Measurements from ENCODE around the gene MAMDC4. TPM values are rescaled to one million over a fixed set of nuclear protein-coding genes. Genes with fewer than 3 reads are reported as not detected.
A peak's percentile ranks its signal among the peaks of the same experiment; 100 is the strongest.

The MAMDC4 gene
- total and polyA plus RNA-seq, 2 of the 13 experiments (the other 11 are each of a cell fraction or from before 2014, with no cell fraction given) = 6.0 to 6.8 TPM

DNA sequence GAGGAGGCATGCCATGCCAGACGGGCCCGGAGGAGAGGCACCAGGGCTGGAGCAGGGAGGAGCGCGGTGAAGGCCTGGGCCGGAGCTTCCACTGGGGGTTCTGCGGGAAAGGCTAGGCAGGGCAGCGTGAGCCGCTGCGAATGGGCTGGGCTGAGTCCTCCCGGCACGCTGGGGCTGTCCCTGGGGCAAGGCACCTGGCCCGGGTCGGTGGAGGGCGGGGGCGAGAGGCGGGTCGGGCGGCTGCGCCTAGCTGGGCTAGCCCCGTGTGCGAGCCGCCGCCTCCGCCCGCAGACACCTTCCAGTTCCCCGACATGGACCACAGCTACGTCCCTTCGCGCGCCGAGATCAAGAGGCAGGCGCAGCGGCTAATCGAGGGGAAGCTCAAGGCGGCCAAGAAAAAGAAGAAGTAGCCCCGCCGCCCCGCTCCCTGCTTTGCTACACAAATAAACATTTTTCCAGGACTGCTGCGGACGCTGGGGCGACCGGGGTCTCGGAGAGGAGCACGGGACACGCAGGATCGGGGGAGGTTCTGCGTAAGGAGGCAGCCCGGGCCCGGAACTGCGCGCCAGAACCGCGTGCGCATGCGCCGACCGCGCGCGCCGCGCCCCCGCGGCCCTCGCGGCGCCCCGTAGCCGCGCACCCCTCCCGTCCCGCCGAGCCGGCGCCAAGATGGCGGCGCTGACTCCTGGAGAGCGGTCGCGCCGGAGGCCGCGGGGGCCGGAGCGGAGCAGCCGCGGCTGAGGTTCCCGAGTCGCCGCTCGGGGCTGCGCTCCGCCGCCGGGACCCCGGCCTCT is 44.7 kb upstream of the MAMDC4 start, which contains the start of gene RABL6 (continued):
- TF ChIP-seq, protein P1, sequence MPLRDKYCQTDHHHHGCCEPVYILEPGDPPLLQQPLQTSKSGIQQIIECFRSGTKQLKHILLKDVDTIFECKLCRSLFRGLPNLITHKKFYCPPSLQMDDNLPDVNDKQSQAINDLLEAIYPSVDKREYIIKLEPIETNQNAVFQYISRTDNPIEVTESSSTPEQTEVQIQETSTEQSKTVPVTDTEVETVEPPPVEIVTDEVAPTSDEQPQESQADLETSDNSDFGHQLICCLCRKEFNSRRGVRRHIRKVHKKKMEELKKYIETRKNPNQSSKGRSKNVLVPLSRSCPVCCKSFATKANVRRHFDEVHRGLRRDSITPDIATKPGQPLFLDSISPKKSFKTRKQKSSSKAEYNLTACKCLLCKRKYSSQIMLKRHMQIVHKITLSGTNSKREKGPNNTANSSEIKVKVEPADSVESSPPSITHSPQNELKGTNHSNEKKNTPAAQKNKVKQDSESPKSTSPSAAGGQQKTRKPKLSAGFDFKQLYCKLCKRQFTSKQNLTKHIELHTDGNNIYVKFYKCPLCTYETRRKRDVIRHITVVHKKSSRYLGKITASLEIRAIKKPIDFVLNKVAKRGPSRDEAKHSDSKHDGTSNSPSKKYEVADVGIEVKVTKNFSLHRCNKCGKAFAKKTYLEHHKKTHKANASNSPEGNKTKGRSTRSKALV (CRISPR knock-in tag; IDR thresholded peaks at IDR 0.05) = peak; percentile 54; the same call in 1 of the 2 replicates
- no peak for TF ChIP-seq IRX3 (CRISPR knock-in tag; IDR thresholded peaks at IDR 0.05; ENCODE audit: borderline replicate concordance, low read depth)
- 0 out of 2 replicates have a peak, but pooled peaks have one; percentile 28 for TF ChIP-seq HDAC2 (CRISPR knock-in tag; IDR thresholded peaks at IDR 0.05)
- TF ChIP-seq, protein P2, sequence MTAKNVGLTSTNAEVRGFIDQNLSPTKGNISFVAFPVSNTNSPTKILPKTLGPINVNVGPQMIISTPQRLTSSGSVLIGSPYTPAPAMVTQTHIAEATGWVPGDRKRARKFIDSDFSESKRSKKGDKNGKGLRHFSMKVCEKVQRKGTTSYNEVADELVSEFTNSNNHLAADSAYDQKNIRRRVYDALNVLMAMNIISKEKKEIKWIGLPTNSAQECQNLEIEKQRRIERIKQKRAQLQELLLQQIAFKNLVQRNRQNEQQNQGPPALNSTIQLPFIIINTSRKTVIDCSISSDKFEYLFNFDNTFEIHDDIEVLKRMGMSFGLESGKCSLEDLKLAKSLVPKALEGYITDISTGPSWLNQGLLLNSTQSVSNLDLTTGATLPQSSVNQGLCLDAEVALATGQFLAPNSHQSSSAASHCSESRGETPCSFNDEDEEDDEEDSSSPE (CRISPR knock-in tag; IDR thresholded peaks at IDR 0.05) = 0 out of 2 replicates have a peak, but pooled peaks have one; percentile 32
- no peak for TF ChIP-seq ATF7-NPFF (CRISPR knock-in tag; IDR thresholded peaks at IDR 0.05; ENCODE audit: low read depth)
- no peak for TF ChIP-seq ZKSCAN8 (CRISPR knock-in tag; IDR thresholded peaks at IDR 0.05; ENCODE audit: borderline replicate concordance)
- no peak; the same call in 1 of the 2 replicates for TF ChIP-seq YEATS4 (CRISPR knock-in tag; IDR thresholded peaks at IDR 0.05; ENCODE audit: borderline replicate concordance)
- TF ChIP-seq, protein P3, sequence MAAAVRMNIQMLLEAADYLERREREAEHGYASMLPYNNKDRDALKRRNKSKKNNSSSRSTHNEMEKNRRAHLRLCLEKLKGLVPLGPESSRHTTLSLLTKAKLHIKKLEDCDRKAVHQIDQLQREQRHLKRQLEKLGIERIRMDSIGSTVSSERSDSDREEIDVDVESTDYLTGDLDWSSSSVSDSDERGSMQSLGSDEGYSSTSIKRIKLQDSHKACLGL (CRISPR knock-in tag; IDR thresholded peaks at IDR 0.05) = peak; percentile 27; the same call in 1 of the 2 replicates
- peak; percentile 31; the same call in 1 of the 2 replicates for TF ChIP-seq MAZ (IDR thresholded peaks at IDR 0.05; ENCODE audit: borderline replicate concordance, low read depth, low read length)
- peak; percentile 88 for TF ChIP-seq MAZ (CRISPR knock-in tag; IDR thresholded peaks at IDR 0.05; ENCODE audit: low read depth)
- TF ChIP-seq ZNF564 (CRISPR knock-in tag; IDR thresholded peaks at IDR 0.05) = peak; percentile 77; the same call in 1 of the 2 replicates
- TF ChIP-seq, protein P4, sequence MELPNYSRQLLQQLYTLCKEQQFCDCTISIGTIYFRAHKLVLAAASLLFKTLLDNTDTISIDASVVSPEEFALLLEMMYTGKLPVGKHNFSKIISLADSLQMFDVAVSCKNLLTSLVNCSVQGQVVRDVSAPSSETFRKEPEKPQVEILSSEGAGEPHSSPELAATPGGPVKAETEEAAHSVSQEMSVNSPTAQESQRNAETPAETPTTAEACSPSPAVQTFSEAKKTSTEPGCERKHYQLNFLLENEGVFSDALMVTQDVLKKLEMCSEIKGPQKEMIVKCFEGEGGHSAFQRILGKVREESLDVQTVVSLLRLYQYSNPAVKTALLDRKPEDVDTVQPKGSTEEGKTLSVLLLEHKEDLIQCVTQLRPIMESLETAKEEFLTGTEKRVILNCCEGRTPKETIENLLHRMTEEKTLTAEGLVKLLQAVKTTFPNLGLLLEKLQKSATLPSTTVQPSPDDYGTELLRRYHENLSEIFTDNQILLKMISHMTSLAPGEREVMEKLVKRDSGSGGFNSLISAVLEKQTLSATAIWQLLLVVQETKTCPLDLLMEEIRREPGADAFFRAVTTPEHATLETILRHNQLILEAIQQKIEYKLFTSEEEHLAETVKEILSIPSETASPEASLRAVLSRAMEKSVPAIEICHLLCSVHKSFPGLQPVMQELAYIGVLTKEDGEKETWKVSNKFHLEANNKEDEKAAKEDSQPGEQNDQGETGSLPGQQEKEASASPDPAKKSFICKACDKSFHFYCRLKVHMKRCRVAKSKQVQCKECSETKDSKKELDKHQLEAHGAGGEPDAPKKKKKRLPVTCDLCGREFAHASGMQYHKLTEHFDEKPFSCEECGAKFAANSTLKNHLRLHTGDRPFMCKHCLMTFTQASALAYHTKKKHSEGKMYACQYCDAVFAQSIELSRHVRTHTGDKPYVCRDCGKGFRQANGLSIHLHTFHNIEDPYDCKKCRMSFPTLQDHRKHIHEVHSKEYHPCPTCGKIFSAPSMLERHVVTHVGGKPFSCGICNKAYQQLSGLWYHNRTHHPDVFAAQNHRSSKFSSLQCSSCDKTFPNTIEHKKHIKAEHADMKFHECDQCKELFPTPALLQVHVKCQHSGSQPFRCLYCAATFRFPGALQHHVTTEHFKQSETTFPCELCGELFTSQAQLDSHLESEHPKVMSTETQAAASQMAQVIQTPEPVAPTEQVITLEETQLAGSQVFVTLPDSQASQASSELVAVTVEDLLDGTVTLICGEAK (IDR thresholded peaks at IDR 0.05) = no peak
- TF ChIP-seq, protein P4 (CRISPR knock-in tag; IDR thresholded peaks at IDR 0.05) = peak; percentile 52; the same call in 1 of the 2 replicates
- no peak for TF ChIP-seq ZNF232 (CRISPR knock-in tag; IDR thresholded peaks at IDR 0.05; ENCODE audit: borderline replicate concordance)
- peak; percentile 53; the same call in 1 of the 2 replicates for TF ChIP-seq GABPB1 (CRISPR knock-in tag; IDR thresholded peaks at IDR 0.05)
